Measurements from ENCODE around the gene DDX42. TPM values are rescaled to one million over a fixed set of nuclear protein-coding genes. Genes with fewer than 3 reads are reported as not detected.
A peak's percentile ranks its signal among the peaks of the same experiment; 100 is the strongest.

Gene DDX42, protein sequence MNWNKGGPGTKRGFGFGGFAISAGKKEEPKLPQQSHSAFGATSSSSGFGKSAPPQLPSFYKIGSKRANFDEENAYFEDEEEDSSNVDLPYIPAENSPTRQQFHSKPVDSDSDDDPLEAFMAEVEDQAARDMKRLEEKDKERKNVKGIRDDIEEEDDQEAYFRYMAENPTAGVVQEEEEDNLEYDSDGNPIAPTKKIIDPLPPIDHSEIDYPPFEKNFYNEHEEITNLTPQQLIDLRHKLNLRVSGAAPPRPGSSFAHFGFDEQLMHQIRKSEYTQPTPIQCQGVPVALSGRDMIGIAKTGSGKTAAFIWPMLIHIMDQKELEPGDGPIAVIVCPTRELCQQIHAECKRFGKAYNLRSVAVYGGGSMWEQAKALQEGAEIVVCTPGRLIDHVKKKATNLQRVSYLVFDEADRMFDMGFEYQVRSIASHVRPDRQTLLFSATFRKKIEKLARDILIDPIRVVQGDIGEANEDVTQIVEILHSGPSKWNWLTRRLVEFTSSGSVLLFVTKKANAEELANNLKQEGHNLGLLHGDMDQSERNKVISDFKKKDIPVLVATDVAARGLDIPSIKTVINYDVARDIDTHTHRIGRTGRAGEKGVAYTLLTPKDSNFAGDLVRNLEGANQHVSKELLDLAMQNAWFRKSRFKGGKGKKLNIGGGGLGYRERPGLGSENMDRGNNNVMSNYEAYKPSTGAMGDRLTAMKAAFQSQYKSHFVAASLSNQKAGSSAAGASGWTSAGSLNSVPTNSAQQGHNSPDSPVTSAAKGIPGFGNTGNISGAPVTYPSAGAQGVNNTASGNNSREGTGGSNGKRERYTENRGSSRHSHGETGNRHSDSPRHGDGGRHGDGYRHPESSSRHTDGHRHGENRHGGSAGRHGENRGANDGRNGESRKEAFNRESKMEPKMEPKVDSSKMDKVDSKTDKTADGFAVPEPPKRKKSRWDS
- total RNA-seq (2014; rRNA removed): 38.1 and 49.6 TPM in 2 replicates
- polyA plus RNA-seq (2012): 45.3 TPM

DNA sequence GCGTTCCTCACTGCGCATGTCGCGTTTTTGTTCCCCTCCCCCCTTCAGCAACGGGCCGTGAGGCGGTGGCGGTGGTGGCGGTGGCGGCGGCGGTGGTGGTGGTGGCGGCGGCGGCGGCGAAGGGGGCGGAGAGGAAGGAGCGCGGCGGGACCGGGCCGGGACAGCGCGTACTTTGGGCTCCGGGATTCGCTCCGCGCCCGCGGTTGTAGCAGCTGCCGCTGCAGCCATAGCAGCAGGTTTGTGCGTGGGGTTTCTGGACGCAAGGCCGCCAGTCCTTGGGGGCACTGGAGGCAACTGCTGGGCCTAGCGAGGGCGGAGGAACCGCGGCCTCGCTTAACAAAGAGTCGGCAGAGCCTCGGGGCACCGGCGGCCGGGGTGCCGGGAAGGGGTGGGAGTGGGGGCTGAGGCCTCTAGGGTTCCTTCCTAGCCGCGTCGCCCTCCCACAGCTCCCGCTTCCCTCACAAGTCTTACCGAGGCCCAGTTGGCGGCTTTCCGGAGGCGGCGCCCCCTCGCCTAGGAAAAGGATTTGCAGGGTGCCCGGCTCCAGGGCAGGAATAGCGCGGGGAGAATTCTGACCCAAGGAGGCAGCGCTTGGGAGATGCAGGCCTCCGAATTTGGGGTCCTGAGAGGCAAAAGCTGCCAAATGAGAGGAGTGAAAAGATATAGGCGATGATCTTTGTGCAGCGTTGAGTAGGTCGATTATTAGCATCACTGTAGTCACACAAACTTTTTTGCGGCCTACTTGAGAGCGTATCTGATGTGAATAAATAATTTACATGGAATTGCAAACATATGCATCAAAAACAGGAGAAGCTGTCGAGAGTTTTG, at the start of gene DDX42:
Gene DDX42 (plus strand): TSS at position 30 of the 828 bp plus-strand sequence. CDS start 12,880 bp downstream, outside the sequence.
- peak; percentile 52 for DNase-seq (ENCODE audit: low read depth)

DNA sequence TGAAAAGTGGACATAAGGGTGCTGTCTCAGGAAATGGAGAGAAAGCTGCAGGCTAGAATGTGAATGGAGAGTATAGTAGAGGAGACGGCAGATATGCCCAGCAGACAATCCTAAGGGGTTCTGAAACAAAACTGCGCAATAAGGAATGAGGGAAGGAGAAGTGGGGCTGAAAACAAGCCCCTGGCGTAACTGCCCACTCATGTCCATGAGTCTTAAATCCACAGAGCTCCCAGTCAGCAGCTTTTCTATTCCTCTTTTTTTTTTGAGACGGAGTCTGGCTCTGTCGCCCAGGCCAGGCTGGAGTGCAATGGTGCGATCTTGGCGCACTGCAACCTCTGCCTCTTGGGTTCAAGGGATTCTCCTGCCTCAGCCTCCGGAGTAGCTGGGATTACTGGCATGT, 38.3 kb upstream of the DDX42 start:
- no peak for DNase-seq (ENCODE audit: low read depth)

DNA sequence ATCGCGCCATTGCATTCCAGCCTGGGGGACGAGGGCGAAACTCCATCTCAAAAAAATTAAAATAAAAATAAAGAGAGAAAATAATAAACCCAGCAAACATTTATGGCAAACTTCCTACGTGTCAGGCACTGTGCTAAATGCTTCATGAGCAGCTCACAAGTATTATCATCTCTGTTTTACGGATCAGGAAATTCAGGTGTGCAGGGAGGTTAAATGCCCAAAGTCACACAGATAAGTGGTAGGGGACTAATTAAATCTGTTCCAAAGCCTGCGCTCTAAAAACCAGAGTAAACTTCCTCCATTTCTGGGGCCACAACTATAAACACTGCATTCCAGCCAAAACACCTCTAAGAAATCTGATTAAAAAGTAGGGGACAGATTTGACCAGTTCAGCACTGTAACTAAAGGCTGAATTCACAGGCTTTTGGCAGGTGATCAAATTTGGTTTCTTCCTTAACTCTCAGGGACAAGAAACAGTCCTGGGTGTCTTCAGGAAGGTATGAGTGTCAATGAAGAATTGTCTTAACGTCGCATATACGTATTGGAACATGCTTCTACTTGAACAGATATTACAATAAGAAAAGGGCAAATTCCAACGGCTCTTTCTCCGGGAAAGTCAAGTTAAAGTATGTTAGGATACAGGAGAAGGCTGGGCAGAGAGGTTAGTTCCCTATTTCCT, 33.4 kb upstream of the DDX42 start:
- DNase-seq (ENCODE audit: low read depth): no peak

DNA sequence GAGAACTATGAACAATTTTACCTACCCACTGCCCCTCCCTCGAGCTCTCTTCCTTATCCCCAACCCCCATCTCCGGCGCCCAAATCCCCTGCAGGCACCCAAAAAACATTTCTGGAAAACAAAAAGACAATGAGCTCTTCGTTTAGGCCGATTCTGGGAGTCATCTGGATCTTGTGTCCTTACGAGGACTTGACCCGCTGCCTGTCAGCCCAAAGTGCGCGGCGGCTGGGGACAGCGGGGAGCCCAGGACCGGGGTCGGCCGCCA, 32.9 kb upstream of the DDX42 start:
- DNase-seq (ENCODE audit: low read depth): no peak

- DNase-seq (ENCODE audit: low read depth): peak; percentile 95
Measured at GRCh38 chr17:63741408-63742173, 32.4 kb upstream of the DDX42 start, which contains the start of gene STRADA. Gene STRADA (minus strand): TSS chr17:63741799. CDS start chr17:63728369, 13,430 bp downstream.

DNA sequence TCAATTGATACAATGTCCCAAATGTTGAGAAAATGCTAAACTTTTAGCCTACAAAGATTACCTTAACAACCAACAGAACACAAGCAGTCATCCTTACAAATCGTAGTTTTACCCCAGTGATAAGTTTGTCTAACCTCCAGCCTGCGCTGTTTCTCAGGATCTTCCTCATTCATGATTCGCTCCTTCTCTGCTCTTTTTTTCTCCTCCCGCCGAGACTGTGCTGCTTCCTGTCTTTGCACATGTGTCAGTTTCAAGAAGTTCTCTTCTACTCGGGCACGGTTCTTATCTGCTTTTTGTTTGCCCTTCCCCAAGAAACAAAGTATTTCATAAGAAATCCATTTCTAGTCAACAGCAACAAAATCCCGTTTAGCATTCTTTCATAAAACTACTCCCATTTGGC, 22.2 kb upstream of the DDX42 start:
- DNase-seq (ENCODE audit: low read depth): no peak

GRCh38 chr17:63752707-63753106, 21.3 kb upstream of the DDX42 start:
- DNase-seq (ENCODE audit: low read depth): no peak

GRCh38 chr17:63753215-63753614, 20.8 kb upstream of the DDX42 start:
- no peak for DNase-seq (ENCODE audit: low read depth)

DNA sequence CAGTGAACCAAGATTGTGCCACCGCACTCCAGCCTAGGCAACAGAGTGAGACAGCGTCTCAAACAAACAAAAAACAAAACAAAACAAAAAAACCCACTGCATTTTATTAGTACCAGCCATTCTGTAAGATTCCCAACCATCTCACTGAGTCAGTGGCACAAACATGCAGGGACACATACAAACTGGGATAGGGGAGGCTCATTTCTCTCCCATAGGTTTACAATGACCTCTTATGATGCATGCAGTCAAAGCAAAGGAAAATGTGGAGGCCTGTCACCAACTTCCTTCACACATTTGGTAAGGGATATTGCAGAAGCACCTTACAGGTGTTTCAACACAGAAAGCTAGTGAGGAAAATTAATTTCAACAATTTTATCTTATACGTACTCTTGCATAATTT, 19.9 kb upstream of the DDX42 start:
- no peak for DNase-seq (ENCODE audit: low read depth)

DNA sequence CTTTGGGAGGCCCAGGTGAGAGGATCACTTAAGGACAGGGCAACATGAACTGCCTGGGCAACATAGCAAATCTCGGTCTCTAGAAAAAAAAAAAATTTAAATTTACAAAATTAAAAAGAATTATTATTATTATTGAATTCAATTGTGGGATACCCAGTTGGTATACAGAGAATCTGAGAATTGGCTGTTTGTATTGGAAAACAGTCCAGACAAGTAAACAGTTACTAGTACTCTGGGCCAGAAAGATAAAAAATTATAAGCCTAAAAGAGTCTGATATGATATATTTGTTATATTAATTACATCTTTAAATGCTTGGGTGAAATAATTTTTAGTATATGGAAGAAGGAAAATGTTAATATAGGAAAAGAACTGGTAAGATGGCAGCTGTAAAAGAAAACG, 15.5 kb upstream of the DDX42 start:
- no peak for DNase-seq (ENCODE audit: low read depth)

DNA sequence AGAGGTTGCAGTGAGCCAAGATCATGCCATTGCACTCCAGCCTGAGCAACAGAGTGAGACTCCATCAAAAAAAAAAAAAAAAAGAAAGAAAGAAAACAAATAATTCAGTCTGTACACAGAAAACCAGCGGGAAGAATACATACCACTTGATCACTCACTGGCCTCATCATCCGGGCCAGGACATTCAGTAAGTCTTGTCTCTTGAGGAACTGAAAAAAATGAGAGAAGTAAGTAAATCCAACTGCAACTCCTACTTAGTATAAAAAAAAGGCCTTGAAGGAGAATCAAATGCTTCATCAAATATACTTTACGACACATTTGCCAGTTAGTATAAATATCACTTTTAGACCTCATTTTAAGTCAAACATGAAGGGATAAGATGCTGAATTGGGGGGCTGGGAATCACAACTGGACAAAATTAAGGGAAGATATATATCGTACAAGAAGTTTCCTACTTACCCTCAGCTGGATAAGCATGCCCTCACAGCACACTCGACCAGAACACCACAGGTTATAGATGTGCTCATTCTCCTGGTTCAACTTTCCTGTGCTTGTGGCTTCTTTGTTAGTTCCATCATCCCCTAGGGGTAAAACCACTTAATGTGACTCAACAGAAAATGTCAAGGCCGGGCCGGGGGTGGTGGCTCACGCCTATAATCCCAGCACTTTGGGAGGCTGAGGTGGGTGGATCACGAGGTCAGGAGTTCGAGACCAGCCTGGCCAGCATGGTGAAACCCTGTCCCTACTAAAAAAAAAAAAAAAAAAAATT, 13.0 kb upstream of the DDX42 start:
- DNase-seq (ENCODE audit: low read depth): peak; percentile 29

GRCh38 chr17:63762161-63763078, 11.6 kb upstream of the DDX42 start:
- DNase-seq (ENCODE audit: low read depth): no peak

DNA sequence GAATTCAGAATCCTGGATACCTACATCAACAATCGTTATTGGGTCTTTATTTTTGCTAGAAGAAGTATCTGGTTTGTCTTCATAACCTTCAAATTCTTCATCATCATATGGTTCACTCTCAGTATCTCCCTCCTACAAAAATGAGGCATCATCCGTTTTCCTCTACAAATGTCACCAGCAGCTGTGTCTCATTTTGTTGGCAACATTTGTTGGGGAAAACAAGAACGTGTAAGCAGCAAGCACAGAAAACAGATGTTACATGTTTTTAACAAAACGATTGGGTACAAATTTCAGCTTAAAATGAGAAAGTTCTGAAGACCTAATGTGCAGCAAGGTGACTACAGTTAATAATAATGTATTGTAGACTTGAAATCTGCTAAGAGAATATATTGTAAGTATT, 9.3 kb upstream of the DDX42 start:
- no peak for DNase-seq (ENCODE audit: low read depth)

DNA sequence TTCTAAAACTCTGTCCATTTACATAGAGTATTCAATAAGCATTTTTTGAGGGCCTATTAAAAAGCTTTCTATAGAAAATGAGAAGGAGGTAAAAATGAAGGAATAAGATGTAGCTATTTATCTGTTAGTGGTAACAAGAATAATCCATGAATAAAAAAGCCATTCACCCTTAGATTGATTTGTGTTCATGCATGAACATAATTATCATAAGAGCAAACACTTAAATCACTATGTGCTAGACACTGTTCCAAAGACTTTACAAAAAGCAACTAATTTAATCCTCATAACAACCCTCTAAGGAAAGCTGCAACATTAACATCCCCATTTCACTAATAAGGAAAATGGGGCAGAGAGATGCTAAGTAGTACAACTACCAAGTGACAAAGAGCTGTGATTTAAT, 7.2 kb upstream of the DDX42 start:
- DNase-seq (ENCODE audit: low read depth): no peak

- no peak for DNase-seq (ENCODE audit: low read depth)
Measured at GRCh38 chr17:63768433-63768832, 5.5 kb upstream of the DDX42 start.

DNA sequence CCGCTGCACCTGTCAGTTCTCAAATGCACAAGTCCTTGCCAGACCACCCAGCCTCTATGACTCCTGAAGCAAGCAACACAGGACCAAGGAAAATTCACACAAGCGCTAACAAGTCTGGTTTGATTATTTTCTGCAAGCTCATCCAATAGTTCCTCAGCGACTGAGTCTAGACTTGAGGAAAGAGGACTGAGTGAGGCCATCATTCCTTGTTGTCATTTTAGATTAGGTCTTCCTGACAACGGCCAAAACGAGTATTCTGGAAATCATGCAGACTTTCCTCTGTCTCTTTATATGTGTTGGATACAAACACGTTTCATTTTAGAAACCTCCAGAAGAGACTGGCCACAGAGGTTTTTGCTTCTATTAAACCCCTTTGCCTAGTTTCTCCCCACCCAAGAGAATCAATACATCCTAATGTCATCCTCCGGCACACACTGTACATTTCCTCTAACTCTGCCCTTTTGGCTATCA, 1.1 kb upstream of the DDX42 start:
- DNase-seq (ENCODE audit: low read depth): peak; percentile 30

DNA sequence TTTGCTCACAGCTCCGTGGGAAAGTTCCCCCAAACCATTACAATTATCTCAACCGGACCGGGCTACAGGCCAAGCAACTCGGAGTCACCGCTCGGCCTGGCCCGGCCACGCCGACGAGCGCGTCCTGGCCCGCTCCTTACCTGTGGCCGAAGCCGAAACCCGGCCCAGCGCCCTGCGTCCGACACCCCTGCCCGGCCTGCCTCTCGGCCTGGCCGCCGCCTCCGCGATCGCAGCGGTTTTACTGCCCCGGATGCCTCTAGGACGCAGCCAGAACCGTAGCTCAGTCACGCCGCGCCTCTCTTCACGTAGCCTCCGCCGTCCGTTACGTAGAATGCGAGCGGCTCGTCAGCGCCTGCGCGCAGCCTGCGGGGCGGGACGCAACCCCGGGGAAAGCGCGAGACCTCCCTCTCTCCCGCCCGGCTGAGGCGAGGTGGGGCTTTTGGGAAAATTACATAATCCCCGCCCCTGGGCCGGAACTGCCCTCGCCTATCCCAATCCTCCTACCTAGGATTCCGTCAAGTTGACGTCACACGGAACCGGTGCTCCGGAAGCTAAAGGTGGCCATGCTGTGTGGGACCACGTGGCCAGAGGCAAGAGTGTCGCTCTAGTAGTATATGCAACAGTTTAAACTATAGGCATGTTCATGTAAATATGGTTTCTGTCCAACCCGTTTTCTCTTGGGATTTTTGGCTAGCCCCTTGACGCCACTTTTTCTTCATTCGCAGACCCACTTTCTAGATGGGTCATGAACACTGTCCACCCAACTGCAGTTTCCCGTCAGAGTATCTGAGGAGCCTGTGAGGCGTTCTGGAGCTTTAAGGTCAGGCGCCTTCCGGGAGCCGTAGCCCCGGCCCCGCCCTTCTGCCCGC, 464 bp upstream of the DDX42 start, which contains the start of gene CCDC47:
Gene CCDC47 (minus strand): TSS at position 326 of the 869 bp plus-strand sequence. CDS start 7,422 bp downstream, outside the sequence.
- peak; percentile 99 for DNase-seq (ENCODE audit: low read depth)
